Sigmoid colon (tissue), 7 donors: Measurements from ENCODE around the gene TPRA1. TPM values are rescaled to one million over a fixed set of nuclear protein-coding genes. Genes with fewer than 3 reads are reported as not detected.

Experiments
- DNase-seq: peaks from one replicate; pipeline ENCODE4 v3.0.0-alpha.2; 2019
- H3K27ac ChIP-seq, 4 donors: fragments of 200-600 bp; sonication (generic); one replicate each; pipeline ENCODE4 v1.5.1; 2016 to 2019; ENCODE audit warnings: mild to moderate bottlenecking in 1 of 4
- H3K27me3 ChIP-seq, 3 donors: fragments of 200-600 bp; sonication (generic); one replicate each; pipeline ENCODE4 v1.5.1; 2019; ENCODE audit warnings: mild to moderate bottlenecking in 1 of 3
- H3K36me3 ChIP-seq, 4 donors: fragments of 200-600 bp; sonication (generic); one replicate each; pipeline ENCODE4 v1.5.1; 2016 to 2019
- H3K4me1 ChIP-seq, 4 donors: fragments of 200-600 bp; sonication (generic); one replicate each; pipeline ENCODE4 v1.5.1; 2017 to 2019
- H3K4me3 ChIP-seq, 4 donors: fragments of 200-600 bp; sonication (generic); one replicate each; pipeline ENCODE4 v1.5.1; 2017 to 2019; ENCODE audit warnings: mild to moderate bottlenecking in 2 of 4, moderate library complexity in 1 of 4
- H3K9me3 ChIP-seq, 4 donors: fragments of 200-600 bp in 3 of 4; sonication (generic) in 3 of 4; one replicate each; pipeline versions ENCODE4 v1.5.1 to v1.6.1; 2013 to 2019
- EP300 ChIP-seq, 4 donors: sonication (generic); formaldehyde crosslinking; IDR thresholded peaks; one replicate each; pipeline ENCODE4 v1.6.1; 2017; ENCODE audit warnings: antibody characterized with exemption in 4 of 4
- POLR2A ChIP-seq, 2 donors: fragments of 450-650 bp; IDR thresholded peaks; one replicate each; pipeline ENCODE4 v1.6.1; 2016; ENCODE audit warnings: antibody characterized with exemption in 2 of 2, mild to moderate bottlenecking in 2 of 2, moderate library complexity in 2 of 2
- POLR2AphosphoS5 ChIP-seq, 4 donors: sonication (generic); formaldehyde crosslinking; IDR thresholded peaks; one replicate each; pipeline ENCODE4 v1.6.1; 2017; ENCODE audit warnings: antibody characterized with exemption in 4 of 4
- WGBS, 2 donors: extraction: QIAGEN DNeasy Blood & Tissue Kit; methylation state at CpG; one replicate each; pipeline ENCODE4 v1.1.7; 2013; 5-methylcytosine and 5-hydroxymethylcytosine counted together
- intact Hi-C: fragments of 100-400 bp; cut with DNase I; formaldehyde crosslinking; loops from one replicate; pipeline ENCODE4 v1.15.1; 2023
- polyA plus RNA-seq, 3 donors: library from polyadenylated mRNA; stranded (reverse); fragments of 200-250 nt; gene quantifications; one replicate each; pipeline ENCODE4 v1.2.3, GENCODE V29; 2013
- total RNA-seq, 4 donors: library from RNA; depleted of rRNA; stranded (reverse); fragments of >200 nt; gene quantifications; one replicate each; pipeline ENCODE4 v1.1.0, GENCODE V29; 2016
- TF ChIP-seq, protein P1 (sequence below), 4 experiments: fragments of 450-650 bp in 3 of 4; fragments of 200-600 bp in 1 of 4; IDR thresholded peaks; one replicate each; pipeline ENCODE4 v1.5.1; 2016 to 2019; ENCODE audit warnings: antibody characterized with exemption in 4 of 4, mild to moderate bottlenecking in 3 of 4, moderate library complexity in 2 of 4
- donor health status: healthy with polysubstance abuse.
- donor health status: Bipolar disorder and iron deficiency.
- donor health status: healthy.

TPRA1 gene
- total and polyA plus RNA-seq, 7 donors, result 7.2 to 33.2 (median 28.5) TPM

DNA sequence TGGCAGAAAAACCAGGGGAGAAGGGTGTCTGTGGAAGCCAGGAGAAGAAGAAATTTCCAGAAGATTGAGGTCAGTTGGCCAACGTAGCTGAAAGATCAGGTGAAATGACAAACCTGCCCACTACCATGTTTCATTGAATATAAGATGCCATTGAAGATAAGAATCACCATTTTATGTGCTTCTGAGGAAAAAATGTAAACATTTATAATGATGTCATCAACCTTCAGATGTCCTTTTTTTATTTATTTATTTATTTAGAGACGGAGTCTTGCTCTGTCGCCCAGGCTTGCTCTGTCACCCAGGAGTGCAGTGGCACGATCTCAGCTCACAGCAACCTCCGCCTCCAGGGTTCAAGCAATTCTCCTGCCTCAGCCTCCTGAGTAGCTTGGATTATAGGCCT lies 33.5 kb upstream of the TPRA1 start:
- no peak for DNase-seq
- H3K9me3 ChIP-seq, result no peaks in the 10 kb centered on the region
- no peak overlapping the region for H3K4me3 ChIP-seq
- 84 to 87% methylated on average over 5 of the region's 5 CpGs for WGBS, 2 donors
- no peaks in the 10 kb centered on the region for H3K4me1 ChIP-seq
- H3K36me3 ChIP-seq, result peaks cover 0 to 17% (median 0%) of the 10 kb centered on the region in 4 donors
- intact Hi-C loops, result no loop called here
- H3K27me3 ChIP-seq, result no peaks in the 10 kb centered on the region
- TF ChIP-seq POLR2A (IDR thresholded peaks at IDR 0.05) (no peak), EP300 (IDR thresholded peaks at IDR 0.05) (no peak), POLR2AphosphoS5 (IDR thresholded peaks at IDR 0.05) (no peak)
- TF ChIP-seq, protein P1, sequence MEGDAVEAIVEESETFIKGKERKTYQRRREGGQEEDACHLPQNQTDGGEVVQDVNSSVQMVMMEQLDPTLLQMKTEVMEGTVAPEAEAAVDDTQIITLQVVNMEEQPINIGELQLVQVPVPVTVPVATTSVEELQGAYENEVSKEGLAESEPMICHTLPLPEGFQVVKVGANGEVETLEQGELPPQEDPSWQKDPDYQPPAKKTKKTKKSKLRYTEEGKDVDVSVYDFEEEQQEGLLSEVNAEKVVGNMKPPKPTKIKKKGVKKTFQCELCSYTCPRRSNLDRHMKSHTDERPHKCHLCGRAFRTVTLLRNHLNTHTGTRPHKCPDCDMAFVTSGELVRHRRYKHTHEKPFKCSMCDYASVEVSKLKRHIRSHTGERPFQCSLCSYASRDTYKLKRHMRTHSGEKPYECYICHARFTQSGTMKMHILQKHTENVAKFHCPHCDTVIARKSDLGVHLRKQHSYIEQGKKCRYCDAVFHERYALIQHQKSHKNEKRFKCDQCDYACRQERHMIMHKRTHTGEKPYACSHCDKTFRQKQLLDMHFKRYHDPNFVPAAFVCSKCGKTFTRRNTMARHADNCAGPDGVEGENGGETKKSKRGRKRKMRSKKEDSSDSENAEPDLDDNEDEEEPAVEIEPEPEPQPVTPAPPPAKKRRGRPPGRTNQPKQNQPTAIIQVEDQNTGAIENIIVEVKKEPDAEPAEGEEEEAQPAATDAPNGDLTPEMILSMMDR (IDR thresholded peaks at IDR 0.05), result no peak
- H3K27ac ChIP-seq, result no peak overlapping the region

DNA sequence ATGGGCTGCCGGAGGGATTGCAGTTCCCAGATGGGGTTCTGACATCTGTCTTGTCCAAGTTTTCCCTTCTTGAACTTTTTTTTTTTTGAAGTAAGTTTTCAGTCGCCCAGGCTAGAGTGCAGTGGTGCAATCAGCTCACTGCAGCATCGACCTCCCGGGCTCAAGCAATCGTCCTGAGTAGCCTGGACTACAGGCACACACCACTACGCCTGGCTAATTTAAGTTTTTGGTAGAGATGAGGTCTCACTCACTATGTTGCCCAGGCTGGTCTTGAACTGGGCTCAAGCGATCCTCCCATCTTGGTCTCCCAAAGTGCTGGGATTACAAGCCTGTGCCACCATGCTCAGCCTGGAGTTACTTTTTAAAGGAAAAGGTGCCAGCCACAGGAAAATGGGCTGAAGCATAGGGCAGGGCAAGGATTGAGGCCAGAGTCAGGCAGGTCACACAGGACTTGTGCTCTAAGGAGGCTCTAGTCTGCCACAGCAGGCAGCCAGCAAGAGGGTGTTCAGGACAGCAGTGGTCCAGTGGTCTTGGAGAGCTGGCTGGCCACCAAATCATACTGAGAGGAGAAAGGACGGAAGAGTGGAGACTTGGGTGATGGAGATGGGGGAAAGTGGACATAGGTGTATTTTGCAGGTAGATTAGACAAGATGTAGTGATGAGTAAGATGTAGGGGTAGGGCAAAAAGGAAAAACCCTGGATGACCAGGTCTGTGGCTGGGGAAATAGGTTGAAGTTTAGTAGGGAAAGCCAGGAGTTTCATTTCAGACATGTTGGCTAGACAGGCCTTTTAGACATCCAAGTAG lies 32.4 kb upstream of the TPRA1 start:
- no peak overlapping the region for H3K4me3 ChIP-seq
- H3K27me3 ChIP-seq, result no peaks in the 10 kb centered on the region
- H3K27ac ChIP-seq, result no peak overlapping the region
- TF ChIP-seq POLR2AphosphoS5 (IDR thresholded peaks at IDR 0.05) (no peak), POLR2A (IDR thresholded peaks at IDR 0.05) (no peak), EP300 (IDR thresholded peaks at IDR 0.05) (no peak)
- TF ChIP-seq, protein P1 (IDR thresholded peaks at IDR 0.05), result no peak
- peaks cover 0 to 22% (median 0%) of the 10 kb centered on the region in 4 donors for H3K36me3 ChIP-seq
- WGBS, 2 donors, result 91 to 93% methylated on average over 8 of the region's 8 CpGs
- H3K9me3 ChIP-seq, result no peaks in the 10 kb centered on the region
- DNase-seq, result no peak
- intact Hi-C loops, result no loop called here
- no peaks in the 10 kb centered on the region for H3K4me1 ChIP-seq

DNA sequence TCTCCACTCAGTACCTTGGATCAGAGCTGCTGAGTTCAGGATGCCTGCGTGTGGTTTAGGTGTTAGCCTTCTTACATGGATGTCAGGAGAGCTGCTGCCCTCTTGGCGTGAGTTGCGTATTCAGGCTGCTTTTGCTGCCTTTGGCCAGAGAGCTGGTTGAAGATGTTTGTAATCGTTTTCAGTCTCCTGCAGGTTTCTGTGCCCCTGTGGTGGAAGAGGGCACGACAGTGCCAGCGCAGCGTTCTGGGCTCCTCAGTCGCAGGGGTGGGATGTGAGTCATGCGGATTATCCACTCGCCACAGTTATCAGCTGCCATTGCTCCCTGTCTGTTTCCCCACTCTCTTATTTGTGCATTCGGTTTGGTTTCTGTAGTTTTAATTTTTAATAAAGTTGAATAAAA lies 31.5 kb upstream of the TPRA1 start:
- Histone ChIP-seq H3K4me1 (no peaks in the 10 kb centered on the region), H3K27ac (no peak overlapping the region), H3K27me3 (no peaks in the 10 kb centered on the region), H3K36me3 (peaks cover 0 to 29% (median 0%) of the 10 kb centered on the region in 4 donors), H3K4me3 (no peak overlapping the region), H3K9me3 (no peaks in the 10 kb centered on the region)
- intact Hi-C loops, result no loop called here
- no peak for TF ChIP-seq EP300 (IDR thresholded peaks at IDR 0.05)
- no peak for TF ChIP-seq POLR2A (IDR thresholded peaks at IDR 0.05)
- TF ChIP-seq POLR2AphosphoS5 (IDR thresholded peaks at IDR 0.05), result no peak
- TF ChIP-seq, protein P1 (IDR thresholded peaks at IDR 0.05), result no peak
- DNase-seq, result no peak
- WGBS, 2 donors, result 94 to 95% methylated on average over 11 of the region's 11 CpGs

DNA sequence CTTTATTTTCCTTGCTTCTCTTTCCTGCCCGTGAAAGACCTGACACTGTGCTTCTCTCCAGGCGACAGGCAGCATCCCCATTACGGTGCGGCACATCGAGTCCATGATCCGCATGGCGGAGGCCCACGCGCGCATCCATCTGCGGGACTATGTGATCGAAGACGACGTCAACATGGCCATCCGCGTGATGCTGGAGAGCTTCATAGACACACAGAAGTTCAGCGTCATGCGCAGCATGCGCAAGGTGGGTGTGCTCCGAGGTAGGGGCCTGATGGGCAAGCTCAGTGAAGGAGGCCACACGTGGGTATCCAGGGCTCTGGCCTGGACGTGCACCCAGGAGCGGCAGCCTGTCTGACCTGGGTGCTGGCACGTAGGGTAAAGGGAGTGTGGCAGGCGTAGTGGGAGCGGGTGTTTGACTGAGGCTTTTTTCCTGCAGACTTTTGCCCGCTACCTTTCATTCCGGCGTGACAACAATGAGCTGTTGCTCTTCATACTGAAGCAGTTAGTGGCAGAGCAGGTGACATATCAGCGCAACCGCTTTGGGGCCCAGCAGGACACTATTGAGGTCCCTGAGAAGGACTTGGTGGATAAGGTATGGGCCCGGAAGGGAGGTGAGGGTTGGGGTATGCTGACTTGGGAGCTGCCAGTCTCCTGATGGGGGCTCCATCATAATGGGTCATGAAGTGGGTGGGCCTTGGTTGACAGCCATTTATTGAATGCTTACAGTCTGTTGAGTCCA lies 30.3 kb upstream of the TPRA1 start:
- no peak overlapping the region for H3K27ac ChIP-seq
- DNase-seq, result no peak
- H3K4me1 ChIP-seq, result no peaks in the 10 kb centered on the region
- no peaks in the 10 kb centered on the region for H3K27me3 ChIP-seq
- TF ChIP-seq POLR2AphosphoS5 (IDR thresholded peaks at IDR 0.05), result no peak
- TF ChIP-seq, protein P1 (IDR thresholded peaks at IDR 0.05), result no peak
- no peak for TF ChIP-seq POLR2A (IDR thresholded peaks at IDR 0.05)
- TF ChIP-seq EP300 (IDR thresholded peaks at IDR 0.05), result no peak
- H3K9me3 ChIP-seq, result no peaks in the 10 kb centered on the region
- H3K36me3 ChIP-seq, result peaks cover 0 to 31% (median 0%) of the 10 kb centered on the region in 4 donors
- 96 to 97% methylated on average over 32 of the region's 32 CpGs for WGBS, 2 donors
- intact Hi-C loops, result no loop called here
- no peak overlapping the region for H3K4me3 ChIP-seq
